Suprapubic skin (tissue), 3 donors: ENCODE data around the gene MAP6.

Source experiments
- POLR2A ChIP-seq, 2 donors: fragments of 450-650 bp; IDR thresholded peaks; one replicate each; pipeline ENCODE4 v1.6.1; 2017; ENCODE audit warnings: antibody characterized with exemption in 2 of 2, mild to moderate bottlenecking in 2 of 2, moderate library complexity in 2 of 2
- TF ChIP-seq, protein P1 (sequence below), 2 donors: fragments of 200-600 bp in 1 of 2; fragments of 450-650 bp in 1 of 2; sonication (generic) in 1 of 2; IDR thresholded peaks; one replicate each; pipeline ENCODE4 v1.5.1; 2016 to 2019; ENCODE audit warnings: antibody characterized with exemption in 2 of 2, mild to moderate bottlenecking in 1 of 2, moderate library complexity in 1 of 2

DNA sequence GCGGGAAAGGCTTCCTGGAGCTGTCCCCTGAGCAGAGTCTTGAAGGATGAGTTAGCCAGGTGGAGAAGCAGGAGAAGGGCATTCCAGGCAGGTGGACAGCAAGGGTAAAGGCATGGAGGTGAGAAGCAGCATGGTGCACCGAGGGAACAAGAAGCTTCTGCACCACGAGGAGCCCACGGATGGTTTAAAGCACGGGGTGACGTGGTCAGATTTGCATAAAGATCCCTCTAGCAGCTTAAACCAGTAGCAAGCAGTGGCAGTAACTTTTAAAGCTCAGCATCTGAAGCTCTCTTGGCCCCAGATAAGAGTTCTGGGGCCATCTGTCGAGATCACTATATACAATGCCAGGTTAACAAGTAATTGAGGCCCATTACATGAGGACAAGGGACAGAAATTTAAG lies 69.9 kb downstream of the MAP6 start:
- TF ChIP-seq, protein P1, sequence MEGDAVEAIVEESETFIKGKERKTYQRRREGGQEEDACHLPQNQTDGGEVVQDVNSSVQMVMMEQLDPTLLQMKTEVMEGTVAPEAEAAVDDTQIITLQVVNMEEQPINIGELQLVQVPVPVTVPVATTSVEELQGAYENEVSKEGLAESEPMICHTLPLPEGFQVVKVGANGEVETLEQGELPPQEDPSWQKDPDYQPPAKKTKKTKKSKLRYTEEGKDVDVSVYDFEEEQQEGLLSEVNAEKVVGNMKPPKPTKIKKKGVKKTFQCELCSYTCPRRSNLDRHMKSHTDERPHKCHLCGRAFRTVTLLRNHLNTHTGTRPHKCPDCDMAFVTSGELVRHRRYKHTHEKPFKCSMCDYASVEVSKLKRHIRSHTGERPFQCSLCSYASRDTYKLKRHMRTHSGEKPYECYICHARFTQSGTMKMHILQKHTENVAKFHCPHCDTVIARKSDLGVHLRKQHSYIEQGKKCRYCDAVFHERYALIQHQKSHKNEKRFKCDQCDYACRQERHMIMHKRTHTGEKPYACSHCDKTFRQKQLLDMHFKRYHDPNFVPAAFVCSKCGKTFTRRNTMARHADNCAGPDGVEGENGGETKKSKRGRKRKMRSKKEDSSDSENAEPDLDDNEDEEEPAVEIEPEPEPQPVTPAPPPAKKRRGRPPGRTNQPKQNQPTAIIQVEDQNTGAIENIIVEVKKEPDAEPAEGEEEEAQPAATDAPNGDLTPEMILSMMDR (IDR thresholded peaks at IDR 0.05): no peak
- no peak for TF ChIP-seq POLR2A (IDR thresholded peaks at IDR 0.05)
